Panc1 (cell line): ENCODE measurements around the gene CCDC154.

ENCODE experiments used
- CTCF ChIP-seq: fragments of 450-650 bp; IDR thresholded peaks from 2 replicates; pipeline ENCODE4 v1.5.1; 2017; ENCODE audit warnings: mild to moderate bottlenecking
- POLR2AphosphoS5 ChIP-seq: IDR thresholded peaks from 2 replicates; pipeline ENCODE4 v1.6.1; 2012; ENCODE audit warnings: mild to moderate bottlenecking, low read depth, low read length, moderate library complexity
- TCF7L2 ChIP-seq: IDR thresholded peaks from 2 replicates; pipeline ENCODE4 v1.6.1; 2011; ENCODE audit warnings: mild to moderate bottlenecking, low read depth, low read length, inconsistent platforms
- TF ChIP-seq, protein P1 (sequence below), 2 experiments: IDR thresholded peaks; 2 replicates each; pipeline ENCODE4 v1.6.1; 2011 to 2012; ENCODE audit warnings: low read depth in 2 of 2, control low read depth in 1 of 2, low read length in 1 of 2, mild to moderate bottlenecking in 1 of 2, moderate library complexity in 1 of 2; ENCODE audit not compliant: insufficient read depth in 1 of 2

DNA sequence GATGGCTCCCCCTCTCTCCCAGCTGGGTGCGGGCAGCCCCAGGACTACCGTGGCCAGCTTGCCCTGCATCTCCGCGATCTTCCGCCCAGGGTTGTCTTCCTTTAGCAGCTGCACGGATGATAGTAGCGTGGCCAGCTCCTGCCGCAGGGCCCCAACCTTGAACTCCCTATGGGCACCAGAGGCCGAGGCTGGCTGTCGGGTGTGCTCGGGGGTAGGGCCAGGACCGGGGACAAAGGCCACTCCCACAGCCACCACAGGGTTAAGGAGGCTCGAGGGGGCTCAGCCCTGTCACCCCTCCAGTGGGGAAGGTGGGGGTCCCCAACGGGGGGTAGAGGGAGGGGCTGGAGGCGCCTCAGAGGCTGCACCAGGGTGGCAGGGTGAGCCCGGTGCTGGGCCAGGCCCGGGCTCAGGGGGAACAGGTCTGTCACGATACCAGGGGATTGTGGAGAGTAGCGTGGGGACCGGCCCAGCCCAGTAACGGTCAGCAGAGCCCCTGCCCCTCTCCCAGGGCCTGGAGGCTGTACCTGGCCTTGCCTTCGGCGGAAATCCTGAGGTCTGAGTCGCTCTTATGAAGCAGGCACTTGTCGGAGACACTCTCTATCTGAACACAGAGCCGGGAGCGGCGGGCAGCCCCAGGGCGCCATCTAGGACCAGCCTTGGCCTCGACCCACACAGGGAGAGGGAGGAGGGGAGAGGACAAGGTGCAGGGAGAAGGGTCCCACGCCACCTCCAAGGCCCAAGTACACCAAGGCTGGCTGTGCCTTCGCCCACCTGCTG, 8.2 kb downstream of the CCDC154 start:
- TF ChIP-seq CTCF (no peak; the same call in 1 of the 2 replicates), TCF7L2 (no peak), POLR2AphosphoS5 (no peak)
- TF ChIP-seq, protein P1, sequence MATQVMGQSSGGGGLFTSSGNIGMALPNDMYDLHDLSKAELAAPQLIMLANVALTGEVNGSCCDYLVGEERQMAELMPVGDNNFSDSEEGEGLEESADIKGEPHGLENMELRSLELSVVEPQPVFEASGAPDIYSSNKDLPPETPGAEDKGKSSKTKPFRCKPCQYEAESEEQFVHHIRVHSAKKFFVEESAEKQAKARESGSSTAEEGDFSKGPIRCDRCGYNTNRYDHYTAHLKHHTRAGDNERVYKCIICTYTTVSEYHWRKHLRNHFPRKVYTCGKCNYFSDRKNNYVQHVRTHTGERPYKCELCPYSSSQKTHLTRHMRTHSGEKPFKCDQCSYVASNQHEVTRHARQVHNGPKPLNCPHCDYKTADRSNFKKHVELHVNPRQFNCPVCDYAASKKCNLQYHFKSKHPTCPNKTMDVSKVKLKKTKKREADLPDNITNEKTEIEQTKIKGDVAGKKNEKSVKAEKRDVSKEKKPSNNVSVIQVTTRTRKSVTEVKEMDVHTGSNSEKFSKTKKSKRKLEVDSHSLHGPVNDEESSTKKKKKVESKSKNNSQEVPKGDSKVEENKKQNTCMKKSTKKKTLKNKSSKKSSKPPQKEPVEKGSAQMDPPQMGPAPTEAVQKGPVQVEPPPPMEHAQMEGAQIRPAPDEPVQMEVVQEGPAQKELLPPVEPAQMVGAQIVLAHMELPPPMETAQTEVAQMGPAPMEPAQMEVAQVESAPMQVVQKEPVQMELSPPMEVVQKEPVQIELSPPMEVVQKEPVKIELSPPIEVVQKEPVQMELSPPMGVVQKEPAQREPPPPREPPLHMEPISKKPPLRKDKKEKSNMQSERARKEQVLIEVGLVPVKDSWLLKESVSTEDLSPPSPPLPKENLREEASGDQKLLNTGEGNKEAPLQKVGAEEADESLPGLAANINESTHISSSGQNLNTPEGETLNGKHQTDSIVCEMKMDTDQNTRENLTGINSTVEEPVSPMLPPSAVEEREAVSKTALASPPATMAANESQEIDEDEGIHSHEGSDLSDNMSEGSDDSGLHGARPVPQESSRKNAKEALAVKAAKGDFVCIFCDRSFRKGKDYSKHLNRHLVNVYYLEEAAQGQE (IDR thresholded peaks at IDR 0.05; ENCODE audit: insufficient read depth in 1 of 2, low read depth in 2 of 2, low read length in 1 of 2), result no peak
